ENCODE data around the gene MPHOSPH10. TPM values are rescaled to one million over a fixed set of nuclear protein-coding genes. Genes with fewer than 3 reads are reported as not detected.

Gene MPHOSPH10
- total RNA-seq, 1 donor, result 17.0 TPM

GRCh38 chr2:71154798-71155197 is 24.4 kb downstream of the MPHOSPH10 start:
- H3K9me3 ChIP-seq (ENCODE audit: low read depth, low read length), result no peaks in the 10 kb centered on the region
- H3K36me3 ChIP-seq (ENCODE audit: insufficient read depth, low read length), result peaks cover 7% of the 10 kb centered on the region
- DNase-seq (ENCODE audit: insufficient read length, low spot score, missing footprints), result peak; percentile 72
- no peak overlapping the region for H2AFZ ChIP-seq (ENCODE audit: low read length)
- H3K27ac ChIP-seq (ENCODE audit: low read depth, low read length), result no peak overlapping the region
- H3K4me1 ChIP-seq (ENCODE audit: insufficient read depth, low read length), result peaks cover 2% of the 10 kb centered on the region
- no peaks in the 10 kb centered on the region for H4K20me1 ChIP-seq (ENCODE audit: insufficient read depth, low read length)
- no peaks in the 10 kb centered on the region for H3K79me2 ChIP-seq (ENCODE audit: insufficient read depth, low read length)
- peaks cover 8% of the 10 kb centered on the region for H3K27me3 ChIP-seq (ENCODE audit: insufficient read depth, low read length)
- peak; percentile 32 for TF ChIP-seq CTCF (IDR thresholded peaks at IDR 0.05; ENCODE audit: extremely low read depth, low read depth, low read length)
- no peak overlapping the region for H3K4me2 ChIP-seq (ENCODE audit: insufficient read depth, low read length)
- H3K4me3 ChIP-seq (ENCODE audit: insufficient read depth, low read length), result no peak overlapping the region

GRCh38 chr2:71155846-71156245 is 25.4 kb downstream of the MPHOSPH10 start:
- DNase-seq (ENCODE audit: insufficient read length, low spot score, missing footprints), result peak; percentile 63
- TF ChIP-seq CTCF (IDR thresholded peaks at IDR 0.05; ENCODE audit: extremely low read depth, low read depth, low read length), result no peak
- Histone ChIP-seq H3K27me3 (ENCODE audit: insufficient read depth, low read length) (peaks cover 8% of the 10 kb centered on the region), H3K9me3 (ENCODE audit: low read depth, low read length) (no peaks in the 10 kb centered on the region), H3K4me1 (ENCODE audit: insufficient read depth, low read length) (peaks cover 2% of the 10 kb centered on the region), H3K4me3 (ENCODE audit: insufficient read depth, low read length) (no peak overlapping the region), H3K79me2 (ENCODE audit: insufficient read depth, low read length) (no peaks in the 10 kb centered on the region), H2AFZ (ENCODE audit: low read length) (no peak overlapping the region), H3K27ac (ENCODE audit: low read depth, low read length) (no peak overlapping the region), H3K4me2 (ENCODE audit: insufficient read depth, low read length) (no peak overlapping the region), H4K20me1 (ENCODE audit: insufficient read depth, low read length) (no peaks in the 10 kb centered on the region), H3K36me3 (ENCODE audit: insufficient read depth, low read length) (no peaks in the 10 kb centered on the region)

- Histone ChIP-seq H3K4me2 (ENCODE audit: insufficient read depth, low read length) (peak overlapping the region; percentile 66), H4K20me1 (ENCODE audit: insufficient read depth, low read length) (no peaks in the 10 kb centered on the region), H3K4me3 (ENCODE audit: insufficient read depth, low read length) (no peak overlapping the region)
Measured at GRCh38 chr2:71156573-71156972, 26.1 kb downstream of the MPHOSPH10 start.

More at GRCh38 chr2:71156573-71156972, 26.1 kb downstream of the MPHOSPH10 start:
- Histone ChIP-seq H3K36me3 (ENCODE audit: insufficient read depth, low read length) (no peaks in the 10 kb centered on the region), H3K27ac (ENCODE audit: low read depth, low read length) (no peak overlapping the region), H2AFZ (ENCODE audit: low read length) (no peak overlapping the region), H3K27me3 (ENCODE audit: insufficient read depth, low read length) (peaks cover 8% of the 10 kb centered on the region), H3K79me2 (ENCODE audit: insufficient read depth, low read length) (no peaks in the 10 kb centered on the region), H3K4me1 (ENCODE audit: insufficient read depth, low read length) (peaks cover 2% of the 10 kb centered on the region), H3K9me3 (ENCODE audit: low read depth, low read length) (no peaks in the 10 kb centered on the region)
- peak; percentile 69 for DNase-seq (ENCODE audit: insufficient read length, low spot score, missing footprints)
- TF ChIP-seq CTCF (IDR thresholded peaks at IDR 0.05; ENCODE audit: extremely low read depth, low read depth, low read length), result no peak
